ENCODE measurements around the gene RPGRIP1L.

GRCh38 chr16:53598511-53599275, 105.0 kb downstream of the RPGRIP1L start:
- TF ChIP-seq CTCF (conservative IDR thresholded peaks at IDR 0.05; ENCODE audit: low read depth, low read length) (no peak), EZH2 (IDR thresholded peaks at IDR 0.05; ENCODE audit: borderline replicate concordance, low read depth, low read length, poor library complexity, severe bottlenecking) (no peak)

All from A673 (cell line).